Psoas muscle (tissue), 8 donors: ENCODE measurements around the gene COLEC11. TPM values are rescaled to one million over a fixed set of nuclear protein-coding genes. Genes with fewer than 3 reads are reported as not detected.

Experiments used
- ATAC-seq, 4 donors: fragments of 200-7000 bp; cut with Tn5 transposase; one replicate each; pipeline ENCODE4 v1.9.1; 2020; ENCODE audit warnings: moderate library complexity in 3 of 4, mild to moderate bottlenecking in 2 of 4
- DNase-seq, 2 donors: peaks; one replicate each; pipeline ENCODE4 v3.0.0-alpha.2; 2020
- H3K27ac ChIP-seq: fragments of 200-600 bp; one replicate; pipeline ENCODE4 v1.8.0; 2022
- H3K27me3 ChIP-seq, 3 donors: fragments of 200-600 bp in 1 of 3; one replicate each; pipeline versions ENCODE4 v1.6.1 to v1.8.0; 2013 to 2022; ENCODE audit warnings: low read length in 2 of 3, mild to moderate bottlenecking in 2 of 3, moderate library complexity in 1 of 3; ENCODE audit not compliant: insufficient read depth in 3 of 3
- H3K36me3 ChIP-seq, 2 donors: fragments of 200-600 bp in 1 of 2; one replicate each; pipeline versions ENCODE4 v1.6.1 to v1.8.0; 2013 to 2022; ENCODE audit warnings: low read depth in 1 of 2, mild to moderate bottlenecking in 1 of 2, moderate library complexity in 1 of 2; ENCODE audit not compliant: insufficient read depth in 1 of 2
- H3K4me1 ChIP-seq: fragments of 200-600 bp; one replicate; pipeline ENCODE4 v1.8.0; 2022
- H3K4me3 ChIP-seq: fragments of 200-600 bp; one replicate; pipeline ENCODE4 v1.8.0; 2022; ENCODE audit warnings: mild to moderate bottlenecking
- H3K9me3 ChIP-seq: fragments of 200-600 bp; one replicate; pipeline ENCODE4 v1.8.0; 2022
- CTCF ChIP-seq: fragments of 200-600 bp; IDR thresholded peaks from one replicate; pipeline ENCODE4 v1.8.0; 2022; ENCODE audit warnings: antibody characterized with exemption
- WGBS, 3 donors: extraction: QIAGEN DNeasy Blood & Tissue Kit; methylation state at CpG; one replicate each; pipeline versions ENCODE4 v1.1.6 to v1.1.7; 2013; 5-methylcytosine and 5-hydroxymethylcytosine counted together
- intact Hi-C, 2 donors: fragments of 100-400 bp; cut with DNase I; formaldehyde crosslinking; loops; one replicate each; pipeline versions ENCODE4 v1.11.0 to v1.14.2; 2022
- polyA plus RNA-seq, 3 donors: library from polyadenylated mRNA; stranded (reverse); fragments of 200-250 nt; gene quantifications; one replicate each; pipeline ENCODE4 v1.2.3, GENCODE V29; 2013
- total RNA-seq, 4 donors: library from RNA; stranded (reverse); fragmentation: NEBNext Ultra II Directional in 2 of 4; extraction: Animal tissue kit (Norgen Biotek cat#: 25700) in 2 of 4; gene quantifications; one replicate each; pipeline versions ENCODE4 v1.2.1 to v1.2.4, GENCODE V29; 2021 to 2023
- donor health status: healthy with polysubstance abuse.
- donor health status: DM: no; HTN: no; CAD: no; lungs with moderate emphysema.
- donor health status: Bipolar disorder and iron deficiency.
- donor health status: healthy.
- donor health status: DM: yes; HTN: yes; CAD: no.
- donor health status: DM: no; HTN: no; CAD: no.
- donor health status: DM: no; HTN: no; CAD: no.
- donor health status: DM: yes; HTN: yes; CAD: no.

Gene COLEC11
- total and polyA plus RNA-seq, 7 donors, result 0.22 to 1.0 (median 0.38) TPM; not detected in 1

DNA sequence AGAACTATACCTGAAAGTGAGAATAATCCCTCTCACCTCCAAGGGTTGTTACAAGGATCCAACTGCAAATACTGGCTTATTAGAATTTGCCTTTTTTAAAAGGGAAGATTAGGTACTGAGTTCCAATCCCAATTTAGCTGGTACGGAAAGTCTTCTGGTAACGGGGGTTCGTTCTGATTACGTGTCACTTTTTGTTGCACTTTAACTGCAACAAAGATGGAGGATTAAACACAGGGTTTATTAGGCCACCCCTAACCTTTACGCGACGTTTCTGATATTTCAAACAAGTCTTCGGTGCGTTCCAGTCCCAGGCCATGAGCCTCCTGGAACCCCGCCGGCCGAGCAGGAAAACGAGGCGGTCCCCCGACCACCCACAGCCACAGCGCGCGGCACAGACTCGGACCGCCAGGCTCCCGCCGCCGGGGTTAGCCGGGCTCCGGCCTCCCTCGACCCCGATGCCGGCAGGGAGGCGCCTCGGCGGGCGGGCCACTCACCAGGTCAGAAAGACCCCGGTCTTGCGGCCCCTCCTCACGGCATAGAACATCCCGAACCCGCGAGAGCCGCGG lies 37.2 kb upstream of the COLEC11 start:
- DNase-seq (no peak), ATAC-seq (no peak)
- peak overlapping the region; percentile 97 for H3K4me3 ChIP-seq
- no peaks in the 10 kb centered on the region for H3K27me3 ChIP-seq
- WGBS, 3 donors, result 0 to 1% (median 0%) methylated on average over 38 to 40 of the region's 40 CpGs
- H3K27ac ChIP-seq, result peak overlapping the region; percentile 97
- no peaks in the 10 kb centered on the region for H3K9me3 ChIP-seq
- no peak for TF ChIP-seq CTCF
- intact Hi-C loops, result loop anchor here (2.0 to 5.0 kb wide), 3 partner anchors 17 to 85 kb away; partner anchors contain the start of genes RPS7 (in 2 of the 2) and ADI1 (in 1 of the 2)
- peaks cover 14% of the 10 kb centered on the region for H3K4me1 ChIP-seq
- H3K36me3 ChIP-seq, result peaks cover 4 to 59% of the 10 kb centered on the region in 2 donors

GRCh38 chr2:3558205-3559014 lies 36.5 kb upstream of the COLEC11 start, which contains the start of gene RNASEH1:
RNASEH1 (minus strand) TSS chr2:3558333; CDS start chr2:3558260, 73 bp downstream.
- Histone ChIP-seq H3K27me3 (no peaks in the 10 kb centered on the region), H3K4me3 (peak within 1 kb of the TSS; percentile 97), H3K36me3 (peaks cover 4 to 53% of the 10 kb centered on the region in 2 donors), H3K4me1 (peaks cover 14% of the 10 kb centered on the region), H3K9me3 (no peaks in the 10 kb centered on the region), H3K27ac (peak within 1 kb of the TSS; percentile 97)
- WGBS, 3 donors, result 0 to 1% (median 0%) methylated on average over 37 to 67 of the region's 67 CpGs
- TF ChIP-seq CTCF, result no peak
- intact Hi-C loops, result loop anchor here (2.0 to 5.0 kb wide), 3 partner anchors 16 to 86 kb away; partner anchors contain the start of genes RPS7 (in 2 of the 2) and ADI1 (in 1 of the 2)
- DNase-seq (peak; percentile 99), ATAC-seq (peak; percentile 98 to 99 (median 98))

GRCh38 chr2:3563521-3563976 lies 31.4 kb upstream of the COLEC11 start:
- H3K36me3 ChIP-seq, result peaks cover 0 to 18% of the 10 kb centered on the region in 2 donors
- intact Hi-C loops, result no loop called here
- H3K9me3 ChIP-seq, result no peaks in the 10 kb centered on the region
- no peak overlapping the region for H3K4me3 ChIP-seq
- H3K27ac ChIP-seq, result no peak overlapping the region
- no peaks in the 10 kb centered on the region for H3K27me3 ChIP-seq
- no peak for DNase-seq
- peaks cover 5% of the 10 kb centered on the region for H3K4me1 ChIP-seq
- no peak for TF ChIP-seq CTCF
- 88 to 96% (median 94%) methylated on average over 5 of the region's 5 CpGs for WGBS, 3 donors
- no peak for ATAC-seq

GRCh38 chr2:3565117-3565516 lies 29.8 kb upstream of the COLEC11 start:
- Histone ChIP-seq H3K36me3 (peaks cover 0 to 15% of the 10 kb centered on the region in 2 donors), H3K4me1 (no peaks in the 10 kb centered on the region), H3K4me3 (no peak overlapping the region), H3K27me3 (no peaks in the 10 kb centered on the region), H3K27ac (no peak overlapping the region), H3K9me3 (no peaks in the 10 kb centered on the region)
- intact Hi-C loops, result no loop called here
- WGBS, 3 donors, result 68 to 91% (median 82%) methylated on average over 6 of the region's 6 CpGs
- ATAC-seq (no peak), DNase-seq (no peak)
- TF ChIP-seq CTCF, result no peak
